Common myeloid progenitor, CD34-positive (primary cell): ENCODE results near the gene EMX1.

ENCODE experiments used
- CTCF ChIA-PET: fragments of 350-600 bp; sonication (Branson Sonifier 250); formaldehyde crosslinking; loops from one replicate; lab custom pipeline; 2021; ENCODE audit warnings: antibody characterized with exemption; lab: Charles Lee
- POLR2A ChIA-PET: fragments of 350-600 bp; sonication (Branson Sonifier 250); formaldehyde crosslinking; loops from one replicate; lab custom pipeline; 2021; ENCODE audit warnings: antibody characterized with exemption; lab: Charles Lee
- DNase-seq, 3 donors: peaks; one replicate each; pipeline versions ENCODE4 v3.0.0 to v3.0.0-alpha.2; 2013
- H3K27ac ChIP-seq, 2 experiments: 1 replicate in 1 of 2; 2 replicates in 1 of 2; pipeline ENCODE4 v1.7.0; 2013; ENCODE audit warnings: inconsistent platforms in 2 of 2, low read length in 2 of 2, mild to moderate bottlenecking in 2 of 2, low read depth in 1 of 2, moderate library complexity in 1 of 2; ENCODE audit not compliant: severe bottlenecking in 2 of 2, insufficient read depth in 1 of 2, poor library complexity in 1 of 2
- H3K27me3 ChIP-seq, 5 experiments: replicated peaks in 2 of 5; 1 replicate in 3 of 5; 2 replicates in 2 of 5; pipeline versions ENCODE4 v1.6.1 to v1.7.0; 2013; ENCODE audit warnings: low read length in 4 of 5, mild to moderate bottlenecking in 2 of 5, moderate library complexity in 2 of 5, inconsistent platforms in 1 of 5; ENCODE audit not compliant: insufficient read depth in 5 of 5, control insufficient read depth in 4 of 5
- H3K36me3 ChIP-seq, 4 experiments: 1 replicate in 2 of 4; 2 replicates in 2 of 4; pipeline versions ENCODE4 v1.6.1 to v1.7.0; 2013; ENCODE audit warnings: low read length in 3 of 4, control low read depth in 1 of 4, mild to moderate bottlenecking in 1 of 4; ENCODE audit not compliant: control insufficient read depth in 4 of 4, insufficient read depth in 4 of 4
- H3K4me1 ChIP-seq, 4 experiments: 1 replicate in 3 of 4; 2 replicates in 1 of 4; pipeline versions ENCODE4 v1.6.1 to v1.7.1; 2013; ENCODE audit warnings: low read length in 3 of 4, mild to moderate bottlenecking in 3 of 4, control low read depth in 1 of 4, inconsistent platforms in 1 of 4, moderate library complexity in 1 of 4; ENCODE audit not compliant: control insufficient read depth in 4 of 4, insufficient read depth in 4 of 4; ENCODE audit errors: control extremely low read depth in 1 of 4
- H3K4me3 ChIP-seq, 7 experiments: 1 replicate in 4 of 7; 2 replicates in 3 of 7; pipeline versions ENCODE4 v1.5.1 to v1.7.0; 2013; ENCODE audit warnings: mild to moderate bottlenecking in 7 of 7, low read length in 6 of 7, moderate library complexity in 6 of 7, inconsistent platforms in 2 of 7, low read depth in 2 of 7, control low read depth in 1 of 7; ENCODE audit not compliant: insufficient read depth in 4 of 7, control insufficient read depth in 1 of 7; ENCODE audit errors: extremely low read depth in 1 of 7
- H3K9me3 ChIP-seq, 5 experiments: 1 replicate in 4 of 5; 2 replicates in 1 of 5; pipeline versions ENCODE4 v1.6.1 to v1.7.1; 2013; ENCODE audit warnings: low read length in 4 of 5, mild to moderate bottlenecking in 2 of 5, inconsistent platforms in 1 of 5, low read depth in 1 of 5, moderate library complexity in 1 of 5; ENCODE audit not compliant: control insufficient read depth in 4 of 5, insufficient read depth in 2 of 5; ENCODE audit errors: control extremely low read depth in 1 of 5
- WGBS: methylation state at CpG from one replicate; pipeline ENCODE4 v1.1.5; 2013; ENCODE audit not compliant: insufficient coverage; 5-methylcytosine and 5-hydroxymethylcytosine counted together

EMX1 gene

DNA sequence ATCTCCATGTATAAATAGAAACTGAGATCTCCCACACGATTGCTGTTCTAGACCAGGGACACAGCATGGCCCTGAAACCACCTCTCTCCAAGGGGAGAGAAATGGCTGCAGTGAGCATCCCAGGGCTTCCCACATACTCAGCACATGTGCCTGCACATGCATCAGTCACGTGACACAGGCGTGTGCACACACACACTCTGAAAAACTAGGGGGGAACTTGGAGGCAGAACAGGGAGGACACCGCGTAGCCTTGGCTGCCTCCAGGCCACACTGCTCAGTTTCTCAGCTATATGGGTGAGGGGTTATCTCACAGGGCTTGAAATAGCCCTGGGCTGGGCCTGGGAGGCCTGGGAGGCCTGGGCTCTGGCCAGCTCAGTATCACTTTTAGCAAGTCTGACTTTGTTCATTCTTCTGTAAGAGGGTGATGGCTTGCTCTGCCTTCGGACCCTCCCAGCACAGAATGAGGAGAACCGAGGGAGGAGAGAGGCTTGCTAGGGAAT is 66.9 kb downstream of the EMX1 start:
- no peak for DNase-seq
- no peak overlapping the region for H3K4me3 ChIP-seq
- 100% methylated on average over 5 of the region's 7 CpGs for WGBS
- H3K9me3 ChIP-seq: no peaks in the 10 kb centered on the region
- H3K27ac ChIP-seq: no peak overlapping the region
- peaks cover 0 to 11% (median 3%) of the 10 kb centered on the region in 4 experiments for H3K4me1 ChIP-seq
- CTCF ChIA-PET: interaction anchor here (2.9 kb wide), 1 partner anchor 10 kb away, joined by 15 read pairs; no protein-coding TSS in a partner anchor
- H3K36me3 ChIP-seq: peaks cover 4 to 19% (median 7%) of the 10 kb centered on the region in 4 experiments
- POLR2A ChIA-PET: no interaction called here
- H3K27me3 ChIP-seq: no peaks in the 10 kb centered on the region
